Suprapubic skin (tissue), 3 donors: ENCODE data around the gene TANGO2.

Experiments
- CTCF ChIP-seq, 2 donors: fragments of 200-600 bp in 1 of 2; fragments of 450-650 bp in 1 of 2; sonication (generic) in 1 of 2; IDR thresholded peaks; one replicate each; pipeline ENCODE4 v1.5.1; 2016 to 2019; ENCODE audit warnings: antibody characterized with exemption in 2 of 2, mild to moderate bottlenecking in 1 of 2, moderate library complexity in 1 of 2
- POLR2A ChIP-seq, 2 donors: fragments of 450-650 bp; IDR thresholded peaks; one replicate each; pipeline ENCODE4 v1.6.1; 2017; ENCODE audit warnings: antibody characterized with exemption in 2 of 2, mild to moderate bottlenecking in 2 of 2, moderate library complexity in 2 of 2

GRCh38 chr22:20027966-20028854 lies 7.3 kb downstream of the TANGO2 start:
- TF ChIP-seq CTCF (IDR thresholded peaks at IDR 0.05) (peak in 1 of 2 donors; percentile 38), POLR2A (IDR thresholded peaks at IDR 0.05) (no peak)
